Osteoblast (primary cell): ENCODE results near the gene ITIH5. TPM values are rescaled to one million over a fixed set of nuclear protein-coding genes. Genes with fewer than 3 reads are reported as not detected.

Source experiments
- DNase-seq: peaks from one replicate; pipeline ENCODE4 v3.0.0; 2011; ENCODE audit warnings: low spot score, mixed read lengths; ENCODE audit not compliant: insufficient read length; ENCODE audit errors: missing footprints
- H2AFZ ChIP-seq: 2 replicates; pipeline ENCODE4 v1.6.0; 2011; ENCODE audit warnings: mild to moderate bottlenecking, low read length
- H3K27ac ChIP-seq: 2 replicates; pipeline ENCODE4 v1.5.1; 2011; ENCODE audit warnings: mild to moderate bottlenecking, low read depth, low read length, moderate library complexity
- H3K27me3 ChIP-seq: 2 replicates; pipeline ENCODE4 v1.6.0; 2012; ENCODE audit warnings: mild to moderate bottlenecking, control low read depth, inconsistent platforms, low read length, moderate library complexity; ENCODE audit not compliant: insufficient read depth
- H3K36me3 ChIP-seq: 2 replicates; pipeline ENCODE4 v1.5.1; 2011; ENCODE audit warnings: mild to moderate bottlenecking, low read length, control low read depth, moderate library complexity; ENCODE audit not compliant: insufficient read depth
- H3K4me1 ChIP-seq: 2 replicates; pipeline ENCODE4 v1.5.1; 2011; ENCODE audit warnings: mild to moderate bottlenecking, low read length, control low read depth, moderate library complexity; ENCODE audit not compliant: insufficient read depth
- H3K4me2 ChIP-seq: 2 replicates; pipeline ENCODE4 v1.6.0; 2011; ENCODE audit warnings: mild to moderate bottlenecking, low read length; ENCODE audit not compliant: insufficient read depth
- H3K4me3 ChIP-seq: fragments of 200-600 bp; sonication (generic); 3 replicates; pipeline ENCODE4 v1.5.1; 2012; ENCODE audit warnings: mild to moderate bottlenecking, low read length, inconsistent platforms; ENCODE audit not compliant: insufficient read depth
- H3K79me2 ChIP-seq: 2 replicates; pipeline ENCODE4 v1.6.0; 2012; ENCODE audit warnings: mild to moderate bottlenecking, low read length, control low read depth, inconsistent platforms; ENCODE audit not compliant: insufficient read depth
- H3K9me3 ChIP-seq: 2 replicates; pipeline ENCODE4 v1.5.1; 2011; ENCODE audit warnings: low read depth, low read length, control low read depth
- H4K20me1 ChIP-seq: 2 replicates; pipeline ENCODE4 v1.6.0; 2012; ENCODE audit warnings: mild to moderate bottlenecking, low read length, control low read depth; ENCODE audit not compliant: insufficient read depth
- total RNA-seq: library from RNA; depleted of rRNA; stranded (reverse); fragments of >200 nt; gene quantifications from 2 replicates; pipeline ENCODE4 v1.2.3, GENCODE V29; 2012
- TF ChIP-seq, protein P1 (sequence below): IDR thresholded peaks from 2 replicates; pipeline ENCODE4 v1.5.1; 2011; ENCODE audit warnings: mild to moderate bottlenecking, low read depth, low read length, moderate library complexity; ENCODE audit errors: extremely low read depth

ITIH5 gene
- total RNA-seq, 1 donor: 2.2 TPM

GRCh38 chr10:7576340-7576739, 90.4 kb downstream of the ITIH5 start:
- Histone ChIP-seq H2AFZ (no peak overlapping the region), H3K4me1 (no peaks in the 10 kb centered on the region), H3K79me2 (no peaks in the 10 kb centered on the region), H4K20me1 (no peaks in the 10 kb centered on the region), H3K4me3 (no peak overlapping the region), H3K27ac (no peak overlapping the region), H3K9me3 (no peaks in the 10 kb centered on the region), H3K36me3 (no peaks in the 10 kb centered on the region), H3K4me2 (no peak overlapping the region), H3K27me3 (no peaks in the 10 kb centered on the region)
- DNase-seq: no peak
- TF ChIP-seq, protein P1, sequence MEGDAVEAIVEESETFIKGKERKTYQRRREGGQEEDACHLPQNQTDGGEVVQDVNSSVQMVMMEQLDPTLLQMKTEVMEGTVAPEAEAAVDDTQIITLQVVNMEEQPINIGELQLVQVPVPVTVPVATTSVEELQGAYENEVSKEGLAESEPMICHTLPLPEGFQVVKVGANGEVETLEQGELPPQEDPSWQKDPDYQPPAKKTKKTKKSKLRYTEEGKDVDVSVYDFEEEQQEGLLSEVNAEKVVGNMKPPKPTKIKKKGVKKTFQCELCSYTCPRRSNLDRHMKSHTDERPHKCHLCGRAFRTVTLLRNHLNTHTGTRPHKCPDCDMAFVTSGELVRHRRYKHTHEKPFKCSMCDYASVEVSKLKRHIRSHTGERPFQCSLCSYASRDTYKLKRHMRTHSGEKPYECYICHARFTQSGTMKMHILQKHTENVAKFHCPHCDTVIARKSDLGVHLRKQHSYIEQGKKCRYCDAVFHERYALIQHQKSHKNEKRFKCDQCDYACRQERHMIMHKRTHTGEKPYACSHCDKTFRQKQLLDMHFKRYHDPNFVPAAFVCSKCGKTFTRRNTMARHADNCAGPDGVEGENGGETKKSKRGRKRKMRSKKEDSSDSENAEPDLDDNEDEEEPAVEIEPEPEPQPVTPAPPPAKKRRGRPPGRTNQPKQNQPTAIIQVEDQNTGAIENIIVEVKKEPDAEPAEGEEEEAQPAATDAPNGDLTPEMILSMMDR: no peak

DNA sequence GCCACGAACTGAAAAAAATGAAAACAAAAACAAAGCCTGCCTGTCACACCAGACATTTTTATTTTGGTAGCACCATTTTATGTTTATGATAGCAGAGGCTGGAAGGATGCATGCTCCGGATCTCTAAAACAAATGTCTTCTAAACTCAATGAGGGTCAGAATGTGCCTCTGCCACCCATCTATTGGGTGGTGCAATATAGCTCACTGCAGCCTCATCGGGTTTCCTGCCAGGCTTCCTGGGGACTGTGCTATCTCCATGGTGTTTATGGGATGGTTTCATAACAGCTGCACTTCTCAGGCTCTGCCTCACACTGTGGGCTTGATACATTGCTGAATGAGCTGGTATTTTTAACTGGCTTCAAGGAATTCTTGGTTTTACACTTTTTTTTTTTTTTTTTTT, 94.4 kb downstream of the ITIH5 start:
- TF ChIP-seq, protein P1: no peak
- no peak overlapping the region for H3K4me3 ChIP-seq
- no peak overlapping the region for H3K27ac ChIP-seq
- H3K27me3 ChIP-seq: no peaks in the 10 kb centered on the region
- no peaks in the 10 kb centered on the region for H3K36me3 ChIP-seq
- no peak overlapping the region for H3K4me2 ChIP-seq
- H3K4me1 ChIP-seq: no peaks in the 10 kb centered on the region
- H3K9me3 ChIP-seq: no peaks in the 10 kb centered on the region
- no peak overlapping the region for H2AFZ ChIP-seq
- H4K20me1 ChIP-seq: no peaks in the 10 kb centered on the region
- no peaks in the 10 kb centered on the region for H3K79me2 ChIP-seq
- no peak for DNase-seq

DNA sequence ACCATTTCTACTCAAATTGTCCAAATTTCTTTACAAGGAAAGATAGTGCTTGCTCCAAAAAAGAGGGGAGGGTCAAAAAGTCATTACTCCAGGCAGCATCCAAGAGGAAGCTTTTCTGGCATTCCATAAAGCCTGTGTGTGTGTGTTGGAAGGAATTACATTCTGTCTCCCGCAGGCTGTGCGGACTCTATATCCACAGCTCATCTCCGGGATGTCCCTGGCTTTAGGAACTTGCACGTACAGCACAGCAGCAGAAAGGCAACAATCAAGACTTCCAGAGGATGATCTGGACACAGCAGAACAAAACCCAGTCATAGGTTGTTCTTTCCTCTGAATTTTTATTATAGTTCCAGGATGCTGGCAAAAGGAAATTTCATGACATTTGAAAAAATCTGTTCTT, 94.8 kb downstream of the ITIH5 start:
- no peak overlapping the region for H3K4me3 ChIP-seq
- no peak overlapping the region for H2AFZ ChIP-seq
- H3K9me3 ChIP-seq: no peaks in the 10 kb centered on the region
- no peak overlapping the region for H3K4me2 ChIP-seq
- H3K27me3 ChIP-seq: no peaks in the 10 kb centered on the region
- no peaks in the 10 kb centered on the region for H3K4me1 ChIP-seq
- no peak overlapping the region for H3K27ac ChIP-seq
- no peaks in the 10 kb centered on the region for H3K36me3 ChIP-seq
- DNase-seq: no peak
- TF ChIP-seq, protein P1: no peak
- no peaks in the 10 kb centered on the region for H4K20me1 ChIP-seq
- H3K79me2 ChIP-seq: no peaks in the 10 kb centered on the region

- Histone ChIP-seq H3K4me1 (no peaks in the 10 kb centered on the region), H3K9me3 (no peaks in the 10 kb centered on the region), H3K79me2 (no peaks in the 10 kb centered on the region), H3K4me2 (no peak overlapping the region), H3K27ac (no peak overlapping the region), H4K20me1 (no peaks in the 10 kb centered on the region), H3K27me3 (no peaks in the 10 kb centered on the region), H3K36me3 (no peaks in the 10 kb centered on the region), H3K4me3 (no peak overlapping the region), H2AFZ (no peak overlapping the region)
- DNase-seq: no peak
- TF ChIP-seq, protein P1: no peak
Observed at GRCh38 chr10:7567911-7568620, 98.7 kb downstream of the ITIH5 start.
